GM12865 (cell line): ENCODE measurements around the gene ZFHX2.

Source experiments
- DNase-seq: peaks from one replicate; pipeline ENCODE4 v3.0.0; 2010; ENCODE audit warnings: low read depth
- H3K4me3 ChIP-seq: 2 replicates; pipeline ENCODE4 v1.5.1; 2011; ENCODE audit warnings: mild to moderate bottlenecking, low read depth, low read length, control low read depth
- TF ChIP-seq, protein P1 (sequence below): IDR thresholded peaks from 2 replicates; pipeline ENCODE4 v1.5.1; 2011; ENCODE audit warnings: low read length, control low read depth, low read depth, inconsistent platforms; ENCODE audit not compliant: insufficient read depth; ENCODE audit errors: missing control alignments

Gene ZFHX2

DNA sequence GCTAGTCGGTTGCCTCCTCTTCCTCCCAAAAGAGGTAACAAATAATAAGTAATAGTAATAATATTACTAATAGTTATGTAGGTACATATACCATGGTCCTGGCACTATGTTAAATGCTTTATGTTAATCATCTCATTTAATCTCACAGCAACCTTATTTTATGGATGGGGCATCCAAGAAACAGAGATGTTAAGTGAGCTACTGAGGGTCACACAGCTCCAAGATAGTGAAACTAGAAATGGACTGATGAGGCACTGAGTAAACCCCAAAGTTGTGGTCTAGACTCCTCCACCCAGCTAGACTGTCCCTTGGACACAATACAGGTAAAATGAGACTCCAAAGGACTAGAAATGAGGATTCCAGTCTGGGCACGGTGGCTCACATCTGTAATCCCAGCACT is 15.1 kb downstream of the ZFHX2 start:
- DNase-seq = no peak
- H3K4me3 ChIP-seq = no peak overlapping the region
- TF ChIP-seq, protein P1, sequence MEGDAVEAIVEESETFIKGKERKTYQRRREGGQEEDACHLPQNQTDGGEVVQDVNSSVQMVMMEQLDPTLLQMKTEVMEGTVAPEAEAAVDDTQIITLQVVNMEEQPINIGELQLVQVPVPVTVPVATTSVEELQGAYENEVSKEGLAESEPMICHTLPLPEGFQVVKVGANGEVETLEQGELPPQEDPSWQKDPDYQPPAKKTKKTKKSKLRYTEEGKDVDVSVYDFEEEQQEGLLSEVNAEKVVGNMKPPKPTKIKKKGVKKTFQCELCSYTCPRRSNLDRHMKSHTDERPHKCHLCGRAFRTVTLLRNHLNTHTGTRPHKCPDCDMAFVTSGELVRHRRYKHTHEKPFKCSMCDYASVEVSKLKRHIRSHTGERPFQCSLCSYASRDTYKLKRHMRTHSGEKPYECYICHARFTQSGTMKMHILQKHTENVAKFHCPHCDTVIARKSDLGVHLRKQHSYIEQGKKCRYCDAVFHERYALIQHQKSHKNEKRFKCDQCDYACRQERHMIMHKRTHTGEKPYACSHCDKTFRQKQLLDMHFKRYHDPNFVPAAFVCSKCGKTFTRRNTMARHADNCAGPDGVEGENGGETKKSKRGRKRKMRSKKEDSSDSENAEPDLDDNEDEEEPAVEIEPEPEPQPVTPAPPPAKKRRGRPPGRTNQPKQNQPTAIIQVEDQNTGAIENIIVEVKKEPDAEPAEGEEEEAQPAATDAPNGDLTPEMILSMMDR = no peak

DNA sequence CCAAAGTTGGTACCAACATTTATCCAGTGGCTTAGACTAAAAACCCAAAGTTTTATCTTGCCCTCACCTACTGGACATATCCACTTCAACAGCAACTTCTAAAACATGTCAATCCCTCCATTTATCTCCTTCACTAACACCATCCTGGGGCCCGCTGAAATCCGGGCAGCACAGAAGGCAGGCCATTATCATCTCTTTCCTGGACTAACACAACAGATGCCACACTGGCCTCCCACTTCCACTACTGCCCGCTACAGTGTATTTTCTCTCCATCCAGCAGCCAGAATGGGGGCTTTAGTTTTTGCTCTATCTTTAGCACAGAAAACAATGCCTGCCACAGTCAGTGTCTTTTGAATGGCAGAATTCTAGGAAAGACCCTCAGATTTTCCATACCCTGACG is 15.6 kb downstream of the ZFHX2 start:
- no peak for DNase-seq
- no peak overlapping the region for H3K4me3 ChIP-seq
- TF ChIP-seq, protein P1 = no peak

DNA sequence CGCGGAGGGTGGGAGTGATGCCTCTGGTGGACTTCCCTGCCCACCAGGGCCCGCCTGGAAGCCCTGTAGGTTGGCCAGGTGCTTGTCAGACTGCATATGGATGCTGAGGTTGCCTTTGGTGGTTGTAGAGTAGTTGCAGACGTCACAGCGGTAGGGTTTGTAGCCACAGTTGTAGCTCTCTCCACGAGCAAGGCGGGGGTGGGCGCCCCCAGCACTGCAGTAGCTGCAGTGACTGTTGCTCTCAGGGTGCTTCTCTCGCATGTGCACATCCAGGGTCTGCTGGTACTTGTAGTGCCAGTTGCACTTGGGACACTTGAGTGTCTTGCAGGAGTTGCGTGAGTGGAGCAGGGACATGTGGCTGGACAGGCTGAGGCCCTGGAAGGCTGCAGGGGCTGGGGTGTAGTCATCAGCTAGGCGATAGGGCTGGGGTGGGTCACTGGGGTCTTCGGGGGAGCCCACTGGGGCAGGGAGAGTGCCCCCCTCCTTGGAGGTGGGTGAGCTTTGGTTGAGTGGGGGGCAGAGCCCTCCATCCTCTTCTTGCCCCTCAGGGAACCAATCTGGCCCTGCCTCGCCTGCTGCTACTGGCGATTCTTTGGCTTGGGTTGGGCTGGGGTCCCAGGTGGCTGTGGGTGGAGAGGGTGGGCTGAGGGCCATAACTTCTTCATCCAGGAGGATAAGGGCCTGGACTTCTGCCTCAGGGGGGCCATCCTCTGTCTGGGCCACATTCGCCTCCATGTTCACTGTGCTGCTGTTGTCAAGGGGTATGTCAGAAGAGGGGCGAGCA is 17.7 kb downstream of the ZFHX2 start:
- TF ChIP-seq, protein P1 = no peak
- no peak overlapping the region for H3K4me3 ChIP-seq
- no peak for DNase-seq

DNA sequence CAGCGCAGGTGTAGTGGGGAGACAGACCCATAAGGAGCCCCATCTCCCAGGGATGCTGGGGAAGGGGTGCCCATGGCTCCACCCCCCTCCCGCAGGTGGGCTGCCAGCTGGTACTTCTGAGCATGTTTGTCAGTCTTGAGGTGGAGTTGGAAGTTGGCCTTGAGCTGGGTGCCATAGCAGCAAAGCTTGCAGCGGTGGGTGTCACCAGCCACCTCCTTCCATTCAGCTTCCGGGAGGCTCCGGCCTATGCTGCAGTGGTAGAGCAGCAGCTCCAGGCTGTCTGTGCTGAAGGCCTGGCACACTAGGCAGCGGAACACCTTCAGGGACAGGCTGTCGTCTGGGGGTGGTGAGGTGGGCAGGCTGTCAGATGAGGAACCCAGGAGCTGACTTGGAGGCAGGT is 18.9 kb downstream of the ZFHX2 start:
- TF ChIP-seq, protein P1 = no peak
- DNase-seq = no peak
- no peak overlapping the region for H3K4me3 ChIP-seq

DNA sequence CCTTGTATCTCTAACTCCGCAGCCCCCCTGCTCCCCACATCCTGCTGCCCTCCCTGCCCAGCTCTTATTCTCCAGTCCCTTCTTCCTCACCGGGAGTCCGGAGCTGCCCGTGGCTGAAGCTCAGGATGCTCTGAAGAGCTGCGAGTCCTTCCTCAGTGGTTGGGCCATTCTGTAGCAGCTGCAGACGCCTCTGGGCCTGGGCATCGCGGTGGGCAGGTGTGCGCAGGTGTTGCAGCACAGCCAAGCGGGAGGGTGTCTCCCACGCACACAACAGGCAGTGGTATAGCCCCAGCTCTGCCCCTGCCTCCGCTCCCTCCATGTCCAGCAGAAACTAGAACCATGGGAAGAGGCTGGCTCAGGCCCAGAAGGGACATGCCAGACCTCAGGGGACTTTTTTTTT is 20.2 kb downstream of the ZFHX2 start:
- DNase-seq = no peak
- TF ChIP-seq, protein P1 = no peak
- H3K4me3 ChIP-seq = no peak overlapping the region

DNA sequence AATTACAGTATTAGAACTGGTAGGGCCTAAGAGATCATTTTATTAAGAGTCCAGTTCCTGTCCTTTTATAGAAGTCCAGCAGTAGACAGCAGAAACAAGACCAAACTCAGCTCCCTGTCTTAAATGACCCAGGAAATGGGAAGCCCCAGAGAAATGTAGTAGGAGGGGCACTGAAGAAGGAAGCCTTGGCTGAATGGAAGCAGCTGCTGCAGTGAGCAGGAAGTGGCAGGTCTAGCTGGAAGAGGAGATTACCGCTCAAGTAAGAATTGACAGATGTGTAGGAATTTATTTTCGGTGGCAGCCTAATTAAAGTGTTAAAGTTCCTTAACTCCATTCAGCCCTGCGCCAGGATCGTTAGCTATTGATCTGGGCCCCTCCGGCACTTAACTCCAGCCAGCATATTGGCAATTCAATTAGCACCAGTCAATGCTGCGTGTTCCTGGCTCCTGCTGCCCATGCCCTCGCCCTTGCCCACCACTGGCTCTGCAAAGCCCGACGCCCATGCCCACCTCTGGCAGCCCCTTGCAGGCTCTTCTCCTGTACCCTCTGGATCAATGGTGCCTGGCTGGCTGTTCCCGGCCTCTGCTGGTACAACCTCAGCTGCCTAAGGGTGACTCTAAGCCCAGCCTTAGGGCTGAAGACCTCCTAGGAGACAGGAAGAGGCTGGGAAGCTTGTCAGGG is 21.1 kb downstream of the ZFHX2 start:
- TF ChIP-seq, protein P1 = no peak
- H3K4me3 ChIP-seq = no peak overlapping the region
- no peak for DNase-seq
